ENCODE results near the gene LOXHD1.

LOXHD1 gene

GRCh38 chr18:46427216-46427995 is 229.6 kb downstream of the LOXHD1 start:
- H3K4me3 ChIP-seq (replicated peaks; ENCODE audit: low read depth, low read length) = no peak overlapping the region
- no peak for TF ChIP-seq CTCF (IDR thresholded peaks at IDR 0.05; ENCODE audit: low read depth, low read length, missing control alignments)
- DNase-seq (ENCODE audit: extremely low read depth, low read depth) = no peak

Data from HFF-Myc (cell line).